Effector CD4-positive, alpha-beta T cell (primary cell): Measurements from ENCODE around the gene ZNF10.

Source experiments
- DNase-seq: peaks from one replicate; pipeline ENCODE4 v3.0.0-alpha.2; 2020
- total RNA-seq: gene quantifications from one replicate; lab custom pipeline; 2026; lab: John Stamatoyannopoulos, UW

The ZNF10 gene
- total RNA-seq = 33.4 reads per million, percentile 59 among the genes with 10 or more reads in this experiment

GRCh38 chr12:133130038-133130807 lies at the start of gene ZNF10, which contains the start of gene ZNF891:
TSS of gene ZNF10 (plus strand) at chr12:133130627. CDS start at chr12:133144493, 13,866 bp downstream.
TSS of gene ZNF891 (minus strand) at chr12:133130274. CDS start at chr12:133121918, 8,356 bp downstream.
- DNase-seq = peak; percentile 93

GRCh38 chr12:133081159-133081780 lies 49.2 kb upstream of the ZNF10 start:
- no peak for DNase-seq

GRCh38 chr12:133083345-133083744 lies 47.1 kb upstream of the ZNF10 start:
- DNase-seq = no peak

DNA sequence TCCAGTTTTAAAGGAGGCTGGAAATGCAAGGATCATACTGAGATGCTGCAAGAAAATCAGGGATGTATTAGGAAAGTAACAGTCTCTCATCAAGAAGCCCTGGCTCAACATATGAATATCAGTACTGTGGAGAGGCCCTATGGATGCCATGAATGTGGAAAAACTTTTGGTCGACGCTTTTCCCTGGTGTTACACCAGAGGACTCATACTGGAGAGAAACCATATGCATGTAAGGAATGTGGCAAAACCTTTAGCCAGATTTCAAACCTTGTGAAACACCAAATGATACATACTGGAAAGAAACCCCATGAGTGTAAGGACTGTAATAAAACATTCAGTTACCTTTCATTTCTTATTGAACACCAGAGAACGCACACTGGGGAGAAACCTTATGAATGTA lies 24.8 kb upstream of the ZNF10 start:
- no peak for DNase-seq

DNA sequence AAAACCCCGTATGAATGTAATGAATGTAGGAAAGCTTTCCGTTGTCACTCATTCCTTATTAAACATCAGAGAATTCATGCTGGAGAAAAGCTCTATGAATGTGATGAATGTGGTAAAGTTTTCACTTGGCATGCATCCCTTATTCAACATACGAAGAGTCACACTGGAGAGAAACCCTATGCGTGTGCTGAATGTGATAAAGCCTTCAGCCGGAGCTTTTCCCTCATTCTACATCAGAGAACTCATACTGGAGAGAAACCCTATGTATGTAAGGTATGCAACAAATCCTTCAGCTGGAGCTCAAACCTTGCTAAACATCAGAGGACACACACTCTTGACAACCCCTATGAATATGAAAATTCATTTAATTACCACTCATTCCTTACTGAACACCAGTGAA lies 24.2 kb upstream of the ZNF10 start:
- DNase-seq = no peak

GRCh38 chr12:133107121-133107520 lies 23.3 kb upstream of the ZNF10 start:
- DNase-seq = no peak

DNA sequence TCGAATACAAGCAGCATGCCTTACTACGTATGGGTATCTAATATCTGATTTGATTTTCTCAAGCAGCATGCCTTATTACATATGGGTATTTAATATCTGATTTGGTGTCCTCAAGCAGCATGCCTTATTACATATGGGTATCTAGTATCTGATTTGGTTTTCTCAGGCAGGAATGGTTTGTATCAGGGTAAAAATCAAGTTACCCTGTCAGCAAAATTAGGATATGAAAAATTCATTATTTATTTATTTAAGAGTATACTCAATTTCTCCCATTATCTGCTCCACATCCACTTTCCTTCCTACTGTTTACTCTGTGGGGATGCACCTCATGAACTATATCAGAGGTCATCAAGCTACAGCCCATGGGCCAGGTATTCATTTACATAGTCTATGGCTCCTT lies 22.3 kb upstream of the ZNF10 start:
- no peak for DNase-seq

GRCh38 chr12:133120385-133121191 lies 9.8 kb upstream of the ZNF10 start:
- DNase-seq = no peak

DNA sequence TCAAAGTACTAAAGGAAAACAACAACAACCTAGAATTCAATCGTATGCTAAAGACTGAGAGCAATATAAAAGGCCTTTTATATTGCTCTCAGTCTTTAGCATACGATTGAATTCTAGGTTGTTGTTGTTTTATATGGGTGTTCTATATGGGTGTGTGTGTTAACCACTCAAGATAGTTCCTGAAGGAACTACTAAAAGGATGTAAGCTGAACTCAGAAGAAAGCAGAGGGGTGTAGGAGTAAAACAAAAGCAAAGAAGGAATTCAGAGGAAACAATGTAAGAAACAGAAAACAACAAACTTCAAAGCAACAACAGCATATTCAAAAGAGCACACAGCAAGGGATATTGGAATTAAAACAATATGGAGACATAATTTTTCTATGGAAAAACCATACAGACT lies 5.8 kb upstream of the ZNF10 start:
- no peak for DNase-seq

DNA sequence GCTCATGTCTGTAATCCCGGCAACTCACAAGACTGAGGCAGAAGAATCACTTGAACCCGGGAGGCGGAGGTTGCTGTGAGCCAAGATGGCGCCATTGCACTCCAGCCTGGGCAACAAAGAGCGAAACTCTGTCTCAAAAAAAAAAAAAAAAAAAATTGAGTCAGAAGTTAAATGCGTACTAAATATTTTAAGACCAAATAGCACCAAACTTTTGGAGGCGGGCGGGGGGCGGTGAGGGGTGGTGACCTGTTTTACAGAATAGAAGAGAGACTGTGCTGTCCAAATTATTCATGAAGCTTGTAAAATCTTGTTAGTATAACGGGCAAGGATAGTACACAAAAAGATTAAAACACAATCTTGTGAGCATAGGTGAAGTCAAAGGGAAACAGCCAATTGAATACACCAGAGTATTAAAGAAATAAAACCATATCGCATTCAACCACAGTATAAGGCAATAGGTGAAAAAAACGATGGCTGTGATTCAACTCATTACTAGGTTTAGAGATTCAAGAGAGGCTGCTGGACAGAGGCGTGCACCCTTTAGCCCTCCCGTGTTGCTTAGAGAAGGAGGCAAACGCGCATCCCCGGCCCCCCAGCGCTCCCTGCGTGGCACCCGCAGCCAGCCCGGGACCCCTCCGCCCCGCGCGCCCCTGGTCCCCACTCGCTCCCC lies 924 bp upstream of the ZNF10 start:
- DNase-seq = no peak

DNA sequence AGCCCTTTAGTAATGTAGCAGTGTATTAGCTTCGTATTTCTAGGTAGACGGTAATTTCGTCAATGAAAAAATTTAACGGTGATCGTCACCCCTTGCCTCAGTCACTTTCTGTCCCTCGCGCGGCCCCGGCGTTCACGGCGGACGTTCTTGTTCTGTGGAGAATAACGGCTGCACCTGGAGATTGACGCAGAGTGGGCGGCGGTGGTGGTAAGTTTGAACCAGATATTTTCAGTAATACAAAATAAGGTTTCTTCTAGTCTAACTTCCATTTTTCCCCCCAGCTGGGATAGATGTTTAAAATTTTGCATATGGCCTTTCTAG lies 341 bp downstream of the ZNF10 start:
- no peak for DNase-seq

GRCh38 chr12:133135747-133136146 lies 5.3 kb downstream of the ZNF10 start:
- DNase-seq = no peak

GRCh38 chr12:133145981-133146380 lies 15.6 kb downstream of the ZNF10 start:
- DNase-seq = no peak

GRCh38 chr12:133156125-133156690 lies 25.8 kb downstream of the ZNF10 start:
- no peak for DNase-seq

GRCh38 chr12:133165776-133166175 lies 35.3 kb downstream of the ZNF10 start:
- no peak for DNase-seq

DNA sequence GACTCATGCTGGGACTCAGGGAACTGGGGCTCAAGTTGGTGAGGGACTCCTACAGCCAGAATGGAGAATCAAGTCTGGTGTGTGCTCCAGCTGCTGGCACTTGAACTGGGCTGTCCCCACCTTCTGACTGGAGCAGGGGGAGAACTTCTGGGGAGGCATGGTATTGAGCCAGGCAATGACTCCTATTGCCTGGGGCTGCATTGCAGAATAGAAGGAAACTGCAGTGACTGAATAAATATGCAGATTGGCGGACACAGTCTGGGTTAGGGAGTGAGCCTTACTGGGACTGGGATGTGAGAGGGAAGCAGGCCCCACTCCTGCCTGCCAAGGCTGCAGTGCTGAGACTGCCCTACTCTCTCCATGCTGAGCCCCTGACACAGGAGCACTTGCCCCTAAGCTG lies 42.1 kb downstream of the ZNF10 start:
- DNase-seq = no peak

GRCh38 chr12:133174901-133175300 lies 44.5 kb downstream of the ZNF10 start:
- no peak for DNase-seq

DNA sequence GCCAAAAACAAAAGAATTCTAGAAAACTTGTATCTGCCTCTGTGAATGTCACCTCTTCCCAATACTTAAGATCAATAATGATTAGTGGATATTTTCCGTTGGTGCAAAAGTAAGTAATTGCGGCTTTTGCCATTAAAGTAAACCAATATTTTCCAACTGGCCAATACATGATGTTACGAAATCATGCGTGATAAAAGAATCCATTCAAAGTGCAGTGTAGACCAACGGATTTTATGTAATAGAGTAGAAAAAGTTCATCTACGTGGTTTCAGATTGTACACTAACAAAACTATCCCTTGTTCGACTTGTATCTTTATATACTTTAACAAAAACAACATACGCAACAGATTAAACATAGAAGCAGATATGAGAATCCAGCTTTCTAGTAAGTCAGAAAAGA lies 50.2 kb downstream of the ZNF10 start:
- DNase-seq = no peak

GRCh38 chr12:133181238-133181959 lies 51.0 kb downstream of the ZNF10 start, which contains the start of gene ZNF268:
TSS of gene ZNF268 (plus strand) at chr12:133181495. CDS start at chr12:133181998, 503 bp downstream.
- DNase-seq = peak; percentile 81

GRCh38 chr12:133190176-133190575 lies 59.7 kb downstream of the ZNF10 start:
- no peak for DNase-seq

GRCh38 chr12:133192847-133193246 lies 62.4 kb downstream of the ZNF10 start:
- DNase-seq = no peak

- DNase-seq = no peak
Observed at GRCh38 chr12:133201888-133202287, 71.5 kb downstream of the ZNF10 start.
